GM19452 (cell line): ENCODE results near the gene ZNF750.

Experiments used
- ATAC-seq: cut with Tn5 transposase; IDR thresholded peaks from one replicate; pipeline ENCODE4 v1.9.1; 2021; ENCODE audit not compliant: unreplicated experiment

Gene ZNF750

GRCh38 chr17:82836823-82837357 is 2.9 kb downstream of the ZNF750 start:
- no peak for ATAC-seq

GRCh38 chr17:82835766-82836512 is 3.9 kb downstream of the ZNF750 start:
- no peak for ATAC-seq

- no peak for ATAC-seq
Observed at GRCh38 chr17:82835122-82835521, 4.7 kb downstream of the ZNF750 start.

- no peak for ATAC-seq
Observed at GRCh38 chr17:82832881-82833475, 6.8 kb downstream of the ZNF750 start.

DNA sequence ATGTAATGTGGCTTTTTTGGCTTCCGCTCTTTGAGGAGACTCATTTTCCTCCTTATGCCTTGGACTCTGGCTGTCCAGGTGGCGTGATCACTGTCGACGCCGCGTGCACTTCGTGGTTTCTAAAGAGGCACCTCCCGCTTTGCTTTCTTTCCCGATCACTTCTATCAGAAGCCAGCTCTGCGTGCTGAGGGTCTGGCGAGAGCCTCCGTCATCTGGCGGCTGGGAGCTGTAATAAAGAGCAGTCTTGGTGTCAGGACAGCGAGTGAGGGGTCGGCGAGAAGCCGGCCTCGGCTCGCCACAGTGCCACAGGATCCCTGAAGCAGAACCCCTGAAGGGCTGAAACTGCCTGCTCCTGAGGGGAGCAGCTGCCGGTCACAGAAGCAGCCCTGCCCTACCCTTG is 7.4 kb downstream of the ZNF750 start:
- no peak for ATAC-seq

DNA sequence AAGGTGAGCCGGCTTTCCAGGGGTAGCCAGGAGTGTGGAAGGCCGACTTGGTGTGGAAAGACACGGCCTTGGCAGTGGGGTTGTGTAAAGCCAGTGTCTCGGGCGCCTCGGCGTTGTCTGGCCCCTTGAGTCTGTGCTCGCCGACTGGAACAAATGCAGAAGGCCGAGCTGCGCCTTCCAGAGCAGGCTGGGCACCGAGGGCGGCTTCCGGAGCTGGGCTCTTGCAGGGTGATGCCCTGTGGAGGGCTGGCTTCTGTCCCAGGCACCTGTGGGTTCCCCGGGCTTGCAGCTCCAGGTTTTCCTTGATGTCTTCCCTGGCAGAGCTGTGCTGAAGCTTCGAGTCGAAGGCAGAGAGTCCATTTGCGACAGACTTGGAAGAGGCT is 8.0 kb downstream of the ZNF750 start:
- no peak for ATAC-seq

DNA sequence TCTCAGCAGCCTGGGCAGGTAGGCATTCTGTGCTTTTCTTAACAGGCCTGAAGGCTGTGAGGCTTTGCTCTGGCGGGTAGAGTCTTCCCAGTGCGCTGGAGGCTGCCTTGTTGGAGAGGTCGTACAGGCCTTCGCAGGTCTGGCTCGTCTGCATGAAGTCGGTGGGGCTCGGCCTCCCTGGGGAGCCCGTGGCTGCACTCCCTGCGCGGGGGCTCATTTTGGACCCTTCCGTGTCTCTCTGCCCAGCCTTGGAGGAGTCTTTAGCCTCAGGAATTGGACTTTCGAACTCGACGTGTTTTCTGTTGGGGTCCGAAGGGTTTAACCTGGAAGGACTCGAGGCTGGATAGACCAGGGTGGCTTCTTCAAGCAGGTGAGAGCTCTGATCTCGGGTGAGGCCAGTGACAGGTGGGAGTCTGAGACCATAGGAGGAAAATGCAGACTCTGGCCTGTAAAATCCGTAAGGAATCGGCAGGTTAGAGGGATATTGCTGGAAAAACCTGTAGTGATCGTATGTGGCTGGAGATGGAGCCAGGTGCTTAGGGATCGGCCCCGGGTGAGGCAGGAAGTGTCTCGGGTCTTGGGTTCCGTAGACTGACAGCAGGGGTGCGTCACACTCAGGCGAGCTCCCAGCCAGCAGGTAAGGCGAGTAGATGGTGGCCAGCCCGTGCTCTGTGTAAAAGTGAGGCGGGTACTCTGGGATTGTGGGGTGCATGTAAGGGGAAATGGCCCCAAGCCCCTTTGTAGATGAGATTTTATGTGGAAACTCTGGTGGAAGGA is 8.6 kb downstream of the ZNF750 start:
- ATAC-seq, result no peak

- ATAC-seq, result no peak
Observed at GRCh38 chr17:82830249-82830661, 9.6 kb downstream of the ZNF750 start.

DNA sequence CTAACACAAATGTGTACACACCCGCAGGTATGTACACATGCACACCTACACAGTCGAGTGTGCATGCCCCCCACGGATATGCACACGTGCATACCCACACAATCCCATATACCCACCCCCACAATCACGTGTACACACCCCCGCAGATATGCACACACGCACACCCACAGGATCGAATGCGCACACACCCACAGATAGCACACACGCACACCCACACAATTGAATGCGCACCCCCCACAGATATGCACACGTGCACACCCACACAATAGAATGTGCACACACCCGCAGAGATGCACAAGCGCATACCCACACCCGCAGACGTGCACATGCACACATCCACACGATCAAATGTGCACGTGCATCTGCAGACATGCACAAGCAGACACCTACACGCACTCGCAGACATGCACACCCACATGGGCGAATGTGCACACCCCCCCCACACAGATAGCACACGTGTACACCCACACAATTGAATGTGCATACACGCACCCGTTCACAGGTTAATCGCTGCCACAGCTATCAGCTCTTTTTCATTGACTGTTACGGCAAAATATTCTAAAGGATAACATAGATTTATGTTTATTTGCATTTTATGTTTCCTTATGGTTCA is 10.8 kb downstream of the ZNF750 start:
- ATAC-seq, result no peak

- no peak for ATAC-seq
Observed at GRCh38 chr17:82826956-82827355, 12.9 kb downstream of the ZNF750 start.

GRCh38 chr17:82826211-82826610 is 13.6 kb downstream of the ZNF750 start:
- no peak for ATAC-seq

DNA sequence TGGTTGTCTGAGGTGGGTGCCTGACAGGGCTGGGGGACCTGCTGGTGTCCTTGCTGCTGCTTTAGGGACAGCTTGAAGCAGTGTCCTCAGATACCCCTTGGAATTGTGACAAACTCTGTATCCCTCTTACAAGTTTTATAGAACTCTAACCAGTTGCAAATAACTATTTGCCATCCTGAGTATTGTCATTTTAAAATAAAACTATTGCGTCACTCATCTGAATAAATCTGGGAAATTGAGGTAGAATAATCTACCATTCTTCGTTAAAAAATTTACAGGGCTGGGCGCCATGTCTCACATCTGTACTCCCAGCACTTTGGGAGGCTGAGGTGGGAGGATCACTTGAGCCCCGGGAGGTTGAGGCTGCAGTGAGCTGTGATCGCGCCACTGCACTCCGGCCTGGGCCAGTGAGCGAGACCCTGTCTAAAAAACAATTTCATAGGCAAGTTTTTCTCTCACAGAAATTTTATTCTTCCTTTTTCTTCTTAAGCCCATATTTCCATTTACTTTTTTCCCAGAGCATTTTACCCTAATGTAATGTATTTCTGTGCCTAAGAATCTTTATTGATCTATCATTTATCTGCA is 14.2 kb downstream of the ZNF750 start:
- ATAC-seq, result no peak

DNA sequence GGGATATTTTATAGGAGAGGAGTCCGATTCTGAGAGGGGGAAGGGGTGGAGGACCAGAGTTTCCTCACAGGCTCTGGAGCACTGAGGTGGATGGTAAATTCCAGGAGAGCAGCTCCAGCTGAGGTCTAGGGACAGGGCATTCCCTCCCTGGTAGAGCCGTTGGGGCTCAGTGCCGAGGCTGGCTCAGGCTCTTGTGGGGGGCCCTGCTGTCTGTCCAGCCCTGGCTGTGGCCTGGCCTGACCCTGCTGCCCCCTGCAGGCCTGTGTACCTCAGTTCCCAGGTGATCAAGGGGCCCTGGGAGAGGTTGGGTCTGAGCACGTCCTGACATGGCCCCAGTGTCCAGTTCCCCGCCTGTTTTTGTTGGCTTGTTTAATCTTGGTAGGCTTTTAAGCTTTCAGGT is 16.8 kb downstream of the ZNF750 start:
- ATAC-seq, result no peak

DNA sequence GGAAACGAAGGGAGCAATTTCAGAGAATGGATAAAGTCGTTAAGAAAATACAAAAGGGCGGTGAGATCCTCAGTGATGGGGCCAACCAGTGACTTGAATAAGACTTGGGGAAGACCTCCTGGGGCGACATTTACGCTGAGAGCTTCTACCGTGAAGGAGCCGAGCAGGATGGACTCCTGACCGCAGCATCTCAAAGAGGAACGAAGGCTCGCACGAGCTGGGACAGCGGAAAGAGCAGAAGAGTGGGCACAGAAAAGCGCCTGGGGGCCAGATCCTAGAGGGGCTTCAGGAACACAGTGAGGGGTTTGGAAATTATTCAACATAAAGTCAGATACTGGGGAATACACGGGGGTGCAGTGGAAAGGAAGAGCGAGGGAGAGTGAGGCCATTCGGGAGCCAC is 17.5 kb downstream of the ZNF750 start:
- ATAC-seq, result no peak

DNA sequence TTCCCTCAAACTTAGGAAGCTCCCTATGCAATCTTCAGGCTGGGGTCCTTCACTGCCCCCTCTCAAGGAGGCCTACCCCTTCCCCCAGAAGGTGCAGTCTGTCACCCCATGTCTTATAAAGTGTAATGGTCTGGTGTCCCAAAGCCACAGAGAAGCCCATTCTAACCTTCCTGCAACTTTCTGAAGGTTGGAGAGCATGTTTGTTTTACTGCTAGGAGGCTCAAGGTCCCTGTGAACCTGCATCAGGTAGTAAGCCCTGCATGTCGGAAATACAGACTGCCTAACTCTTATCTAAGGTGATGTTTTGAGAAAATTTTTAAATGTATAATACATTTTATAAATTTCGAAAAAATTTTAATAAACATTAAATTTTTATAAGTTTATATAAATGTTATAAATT is 18.3 kb downstream of the ZNF750 start:
- no peak for ATAC-seq

DNA sequence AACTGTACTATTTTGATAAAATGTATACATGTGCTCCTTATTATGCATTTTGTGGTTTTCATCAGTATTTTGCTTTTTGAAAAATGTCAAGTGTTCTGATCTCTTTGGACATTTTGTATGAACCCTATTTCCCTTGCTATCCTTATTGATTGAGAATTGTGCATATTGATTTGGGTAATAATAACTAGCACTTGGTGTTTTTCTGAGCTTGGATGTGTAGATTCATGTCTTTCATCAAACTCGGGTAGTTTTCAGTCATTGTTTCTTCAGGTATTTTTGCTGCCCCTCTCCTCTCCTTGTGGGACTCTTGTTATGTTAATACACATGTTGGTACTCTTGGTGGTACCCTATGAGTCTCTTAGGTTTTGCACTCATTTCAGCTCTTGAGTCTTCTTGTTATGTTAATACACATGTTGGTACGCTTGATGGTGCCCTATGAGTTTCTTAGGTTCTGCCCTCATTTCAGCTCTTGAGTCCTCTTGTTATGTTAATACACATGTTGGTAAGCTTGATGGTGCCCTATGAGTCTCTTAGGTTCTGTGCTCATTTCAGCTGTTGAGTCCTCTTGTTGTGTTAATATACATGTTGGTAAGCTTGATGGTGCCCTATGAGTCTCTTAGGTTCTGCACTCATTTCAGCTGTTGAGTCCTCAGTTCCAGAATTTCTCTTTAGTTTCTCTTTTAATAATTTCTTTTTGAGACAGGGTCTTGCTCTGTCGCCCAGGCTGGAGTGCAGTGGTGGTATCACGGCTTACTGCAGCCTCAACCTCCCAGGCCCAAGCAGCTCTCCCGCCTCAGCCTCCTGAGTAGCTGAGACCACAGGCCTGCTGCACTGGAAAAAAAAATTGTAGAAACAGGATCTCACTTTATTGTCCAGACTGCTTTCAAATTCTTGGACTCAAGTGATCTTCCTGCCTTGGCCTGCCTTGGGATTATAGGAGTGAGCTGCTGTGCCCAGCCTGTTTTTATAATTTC is 19.3 kb downstream of the ZNF750 start:
- no peak for ATAC-seq

GRCh38 chr17:82817947-82818346 is 21.9 kb downstream of the ZNF750 start:
- no peak for ATAC-seq

DNA sequence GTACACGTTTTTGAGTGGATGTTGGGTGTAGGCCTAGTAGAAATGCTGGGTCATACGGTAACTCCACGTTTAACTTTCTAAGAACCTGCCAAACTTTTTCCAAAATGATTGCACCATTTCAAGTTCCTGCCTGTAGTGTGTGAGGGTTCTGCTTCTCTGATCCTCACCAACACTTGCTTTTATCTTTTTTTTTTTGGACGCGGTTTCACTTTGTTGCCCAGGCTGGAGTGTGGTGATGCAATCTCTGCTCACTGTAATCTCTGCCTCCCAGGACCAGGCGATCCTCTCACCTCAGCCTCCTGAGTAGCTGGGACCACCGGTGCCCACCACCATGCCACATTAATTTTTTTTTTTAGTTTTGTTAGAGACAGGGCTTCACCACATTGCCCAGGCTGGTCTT is 23.5 kb downstream of the ZNF750 start:
- no peak for ATAC-seq

- ATAC-seq, result no peak
Observed at GRCh38 chr17:82815790-82816305, 24.0 kb downstream of the ZNF750 start.

DNA sequence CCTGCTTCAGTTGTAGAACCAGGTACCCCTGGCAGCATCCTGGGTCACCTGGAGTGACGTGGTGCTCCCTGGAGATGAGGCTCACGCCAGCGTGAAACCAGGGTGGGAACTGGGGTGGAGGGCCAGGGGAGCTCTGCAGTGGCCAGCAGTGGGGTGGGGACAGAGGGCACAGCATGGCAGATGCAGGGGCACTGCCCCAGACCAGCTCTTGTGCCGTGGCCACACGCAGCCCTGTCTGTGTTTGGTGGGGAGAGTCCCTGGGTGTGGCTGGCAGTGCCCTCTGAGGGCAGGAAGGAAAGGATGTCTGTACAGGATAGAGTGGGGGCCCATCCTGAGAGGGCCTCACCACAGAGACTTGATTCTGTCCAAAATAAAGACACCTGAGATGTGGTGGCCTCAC is 24.5 kb downstream of the ZNF750 start:
- no peak for ATAC-seq
